Central memory CD8-positive, alpha-beta T cell (primary cell): ENCODE measurements around the gene ZDHHC11.
"Not testable (repeated sequence)": the region's sequence is repeated elsewhere in the genome, so short reads cannot be mapped to it uniquely, and the experiment has no call there.

Experiments used
- ATAC-seq: fragments of 150-1000 bp; cut with Tn5 transposase; replicated peaks from 2 replicates; pipeline ENCODE4 v1.10.0; 2022; ENCODE audit warnings: mild to moderate bottlenecking, moderate FRiP score, moderate number of reproducible peaks; ENCODE audit not compliant: poor library complexity, severe bottlenecking; ENCODE audit errors: extremely low read depth
- DNase-seq, 2 donors: peaks; one replicate each; pipeline ENCODE4 v3.0.0; 2021; ENCODE audit warnings: low spot score in 2 of 2
- H3K27ac Mint-ChIP-seq: one replicate; pipeline ENCODE4 v1.8.0; 2022; ENCODE audit warnings: low read depth, mild to moderate bottlenecking, moderate library complexity, mixed read lengths
- H3K27me3 Mint-ChIP-seq: one replicate; pipeline ENCODE4 v1.8.0; 2022; ENCODE audit warnings: mixed read lengths
- H3K36me3 Mint-ChIP-seq: one replicate; pipeline ENCODE4 v1.8.0; 2022; ENCODE audit warnings: mild to moderate bottlenecking, moderate library complexity, mixed read lengths; ENCODE audit not compliant: insufficient read depth
- H3K4me1 Mint-ChIP-seq: one replicate; pipeline ENCODE4 v1.8.0; 2022; ENCODE audit warnings: mixed read lengths
- H3K4me3 Mint-ChIP-seq: one replicate; pipeline ENCODE4 v1.8.0; 2022; ENCODE audit warnings: mild to moderate bottlenecking, moderate library complexity, mixed read lengths
- H3K9me3 Mint-ChIP-seq: one replicate; pipeline ENCODE4 v1.8.0; 2022; ENCODE audit warnings: mixed read lengths

Gene ZDHHC11

GRCh38 chr5:751992-752391 is 98.8 kb downstream of the ZDHHC11 start:
- not testable (repeated sequence) for H3K4me3 Mint-ChIP-seq, H3K27me3 Mint-ChIP-seq, ATAC-seq, H3K9me3 Mint-ChIP-seq, DNase-seq, H3K4me1 Mint-ChIP-seq, H3K36me3 Mint-ChIP-seq, H3K27ac Mint-ChIP-seq

- DNase-seq = no peak
- peaks cover 7% of the 10 kb centered on the region for H3K4me1 Mint-ChIP-seq
These were observed 99.3 kb downstream of the ZDHHC11 start for GRCh38 chr5:751496-751895.

GRCh38 chr5:750226-750625 is 100.6 kb downstream of the ZDHHC11 start:
- H3K27me3 Mint-ChIP-seq, H3K9me3 Mint-ChIP-seq, ATAC-seq, H3K27ac Mint-ChIP-seq, H3K36me3 Mint-ChIP-seq, DNase-seq, H3K4me3 Mint-ChIP-seq, H3K4me1 Mint-ChIP-seq: not testable (repeated sequence)

More at GRCh38 chr5:751496-751895, 99.3 kb downstream of the ZDHHC11 start:
- H3K4me3 Mint-ChIP-seq = no peak overlapping the region
- no peaks in the 10 kb centered on the region for H3K36me3 Mint-ChIP-seq
- no peaks in the 10 kb centered on the region for H3K9me3 Mint-ChIP-seq
- ATAC-seq = no peak
- H3K27ac Mint-ChIP-seq = no peak overlapping the region
- H3K27me3 Mint-ChIP-seq = no peaks in the 10 kb centered on the region

GRCh38 chr5:749101-749670 is 101.6 kb downstream of the ZDHHC11 start:
- Mint-ChIP-seq H3K4me3 (no peak overlapping the region), H3K27ac (no peak overlapping the region), H3K27me3 (no peaks in the 10 kb centered on the region), H3K36me3 (no peaks in the 10 kb centered on the region), H3K9me3 (no peaks in the 10 kb centered on the region), H3K4me1 (peaks cover 3% of the 10 kb centered on the region)
- no peak for ATAC-seq
- no peak for DNase-seq

- ATAC-seq, H3K4me3 Mint-ChIP-seq, H3K9me3 Mint-ChIP-seq, H3K36me3 Mint-ChIP-seq, H3K27me3 Mint-ChIP-seq, H3K4me1 Mint-ChIP-seq, DNase-seq, H3K27ac Mint-ChIP-seq: not testable (repeated sequence)
These were observed 102.5 kb downstream of the ZDHHC11 start for GRCh38 chr5:748011-748980.

- not testable (repeated sequence) for H3K36me3 Mint-ChIP-seq, DNase-seq, H3K4me1 Mint-ChIP-seq, H3K9me3 Mint-ChIP-seq, H3K4me3 Mint-ChIP-seq, H3K27ac Mint-ChIP-seq, H3K27me3 Mint-ChIP-seq
- peak; percentile 40 for ATAC-seq
These were observed 103.4 kb downstream of the ZDHHC11 start for GRCh38 chr5:747303-747844.

- H3K4me1 Mint-ChIP-seq = no peaks in the 10 kb centered on the region
- no peak for ATAC-seq
These were observed 104.5 kb downstream of the ZDHHC11 start for GRCh38 chr5:746258-746761.

More at GRCh38 chr5:746258-746761, 104.5 kb downstream of the ZDHHC11 start:
- no peaks in the 10 kb centered on the region for H3K9me3 Mint-ChIP-seq
- H3K4me3 Mint-ChIP-seq = no peak overlapping the region
- no peak for DNase-seq
- H3K36me3 Mint-ChIP-seq = no peaks in the 10 kb centered on the region
- H3K27ac Mint-ChIP-seq = no peak overlapping the region
- H3K27me3 Mint-ChIP-seq = no peaks in the 10 kb centered on the region
